SK-N-SH treated with all-trans-retinoic acid at 6 μM for 48 hours (cell line): ENCODE measurements around the gene PEDS1.

Experiments
- ATAC-seq: fragments of 200-7000 bp; cut with Tn5 transposase; 3 replicates; pipeline ENCODE4 v1.9.1; 2020; ENCODE audit warnings: mild to moderate bottlenecking, moderate library complexity
- ARNTL ChIP-seq: fragments of 450-650 bp; formaldehyde crosslinking; IDR thresholded peaks from 2 replicates; pipeline ENCODE4 v1.5.0; 2020; ENCODE audit warnings: low read depth, mild to moderate bottlenecking, moderate library complexity, borderline replicate concordance
- BACH2 ChIP-seq: fragments of 250-450 bp; sonication (Bioruptor Pico); IDR thresholded peaks from 2 replicates; pipeline ENCODE4 v1.9.0; 2021; ENCODE audit warnings: mild to moderate bottlenecking, borderline replicate concordance
- CSDC2 ChIP-seq: fragments of 250-450 bp; sonication (Bioruptor Pico); IDR thresholded peaks from 2 replicates; pipeline ENCODE4 v1.5.0; 2020; ENCODE audit warnings: mild to moderate bottlenecking, moderate library complexity
- ESRRG ChIP-seq: fragments of 250-450 bp; sonication (Bioruptor Pico); IDR thresholded peaks from 2 replicates; pipeline ENCODE4 v1.6.1; 2021; ENCODE audit warnings: mild to moderate bottlenecking
- GLIS3 ChIP-seq: fragments of 250-450 bp; sonication (Bioruptor Pico); IDR thresholded peaks from 2 replicates; pipeline ENCODE4 v1.5.0; 2020; ENCODE audit warnings: mild to moderate bottlenecking, moderate library complexity
- OSR1 ChIP-seq: fragments of 250-450 bp; sonication (Bioruptor Pico); IDR thresholded peaks from 2 replicates; pipeline ENCODE4 v1.8.0; 2022; ENCODE audit warnings: moderate library complexity, mild to moderate bottlenecking, inconsistent platforms
- PPARA ChIP-seq: fragments of 250-450 bp; sonication (Bioruptor Pico); IDR thresholded peaks from 2 replicates; pipeline ENCODE4 v1.5.0; 2020; ENCODE audit warnings: mild to moderate bottlenecking, borderline replicate concordance
- RARB ChIP-seq: fragments of 250-450 bp; sonication (Bioruptor Pico); IDR thresholded peaks from 2 replicates; pipeline ENCODE4 v1.8.0; 2021; ENCODE audit warnings: mild to moderate bottlenecking, moderate library complexity
- SNAI2 ChIP-seq: fragments of 250-450 bp; sonication (Bioruptor Pico); IDR thresholded peaks from 2 replicates; pipeline ENCODE4 v1.5.0; 2020; ENCODE audit warnings: mild to moderate bottlenecking, moderate library complexity
- TCF4 ChIP-seq: fragments of 250-450 bp; sonication (Bioruptor Pico); IDR thresholded peaks from 2 replicates; pipeline ENCODE4 v1.8.0; 2021; ENCODE audit warnings: mild to moderate bottlenecking, moderate library complexity, borderline replicate concordance
- TOX ChIP-seq: fragments of 250-450 bp; sonication (Bioruptor Pico); IDR thresholded peaks from 2 replicates; pipeline ENCODE4 v1.8.0; 2021; ENCODE audit warnings: mild to moderate bottlenecking, moderate library complexity, borderline replicate concordance
- ZC3H10 ChIP-seq: fragments of 250-450 bp; sonication (Bioruptor Pico); IDR thresholded peaks from 2 replicates; pipeline ENCODE4 v1.5.1; 2021; ENCODE audit warnings: mild to moderate bottlenecking, moderate library complexity
- ZFP3 ChIP-seq: fragments of 250-450 bp; sonication (Bioruptor Pico); IDR thresholded peaks from 2 replicates; pipeline ENCODE4 v1.5.0; 2020; ENCODE audit warnings: mild to moderate bottlenecking, moderate library complexity
- ZFP30 ChIP-seq: fragments of 450-650 bp; formaldehyde crosslinking; IDR thresholded peaks from 2 replicates; pipeline ENCODE4 v1.5.0; 2022; ENCODE audit warnings: mild to moderate bottlenecking, moderate library complexity
- ZNF565 ChIP-seq: fragments of 450-650 bp; formaldehyde crosslinking; conservative IDR thresholded peaks from 2 replicates; pipeline ENCODE4 v1.5.0; 2020; ENCODE audit warnings: low read depth, mild to moderate bottlenecking, moderate library complexity
- ZNF70 ChIP-seq: fragments of 450-650 bp; formaldehyde crosslinking; IDR thresholded peaks from 2 replicates; pipeline ENCODE4 v1.5.0; 2020; ENCODE audit warnings: mild to moderate bottlenecking, moderate library complexity
- ZNF8 ChIP-seq: fragments of 450-650 bp; formaldehyde crosslinking; IDR thresholded peaks from 2 replicates; pipeline ENCODE4 v1.5.0; 2020; ENCODE audit warnings: mild to moderate bottlenecking, moderate library complexity
- TF ChIP-seq, protein P1 (sequence below): fragments of 250-450 bp; sonication (Bioruptor Pico); IDR thresholded peaks from 2 replicates; pipeline ENCODE4 v1.5.0; 2020; ENCODE audit warnings: mild to moderate bottlenecking, moderate library complexity
- TF ChIP-seq, protein P2 (sequence below): fragments of 250-450 bp; sonication (Bioruptor Pico); IDR thresholded peaks from 2 replicates; pipeline ENCODE4 v1.8.0; 2020; ENCODE audit warnings: mild to moderate bottlenecking, moderate library complexity, borderline replicate concordance
- TF ChIP-seq, protein P3 (sequence below): fragments of 250-450 bp; sonication (Bioruptor Pico); IDR thresholded peaks from 2 replicates; pipeline ENCODE4 v1.5.1; 2021; ENCODE audit warnings: mild to moderate bottlenecking, moderate library complexity
- TF ChIP-seq, protein P4 (sequence below): fragments of 250-450 bp; sonication (Bioruptor Pico); IDR thresholded peaks from 2 replicates; pipeline ENCODE4 v1.5.1; 2020; ENCODE audit warnings: low read depth, mild to moderate bottlenecking, moderate library complexity

The PEDS1 gene

DNA sequence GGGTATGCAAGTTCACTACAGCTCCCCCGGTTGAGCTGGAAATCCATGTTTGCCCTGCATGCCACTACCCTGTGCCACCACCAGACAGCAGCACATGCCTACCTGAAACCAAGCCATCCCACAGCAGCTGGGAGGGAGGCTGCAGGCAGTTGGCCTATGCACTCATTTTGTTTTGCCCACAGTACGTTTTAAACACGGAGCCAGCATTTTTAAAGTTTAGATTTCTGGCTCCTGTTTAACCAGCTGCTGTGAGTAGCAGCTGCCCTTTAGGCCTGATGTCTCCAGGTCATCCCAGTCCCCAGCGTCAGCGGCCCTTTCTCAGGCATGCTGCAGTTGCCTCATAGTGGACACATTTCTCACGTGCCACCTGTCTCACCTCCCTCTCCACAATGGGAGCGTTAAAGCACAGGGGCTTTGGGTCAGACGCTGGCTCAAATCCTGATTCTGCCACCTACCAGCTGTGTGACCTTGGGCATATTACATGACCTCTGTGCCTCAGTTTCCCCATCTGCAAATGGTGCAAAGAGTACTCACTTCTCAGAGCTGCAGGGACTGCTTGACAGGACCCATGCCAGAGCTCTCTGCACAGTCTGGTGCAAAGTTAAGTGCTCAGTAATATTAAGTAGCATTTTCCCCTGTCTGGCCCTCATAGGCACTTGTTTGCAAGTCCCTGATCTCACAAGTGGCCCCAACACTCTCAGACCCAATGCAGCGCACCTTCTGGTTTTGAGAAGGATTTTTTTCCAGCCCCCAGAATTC lies 32.4 kb downstream of the PEDS1 start:
- ATAC-seq = peak; percentile 88
- no peak for TF ChIP-seq ESRRG (CRISPR knock-in tag)
- no peak for TF ChIP-seq PPARA (CRISPR knock-in tag)
- TF ChIP-seq, protein P1, sequence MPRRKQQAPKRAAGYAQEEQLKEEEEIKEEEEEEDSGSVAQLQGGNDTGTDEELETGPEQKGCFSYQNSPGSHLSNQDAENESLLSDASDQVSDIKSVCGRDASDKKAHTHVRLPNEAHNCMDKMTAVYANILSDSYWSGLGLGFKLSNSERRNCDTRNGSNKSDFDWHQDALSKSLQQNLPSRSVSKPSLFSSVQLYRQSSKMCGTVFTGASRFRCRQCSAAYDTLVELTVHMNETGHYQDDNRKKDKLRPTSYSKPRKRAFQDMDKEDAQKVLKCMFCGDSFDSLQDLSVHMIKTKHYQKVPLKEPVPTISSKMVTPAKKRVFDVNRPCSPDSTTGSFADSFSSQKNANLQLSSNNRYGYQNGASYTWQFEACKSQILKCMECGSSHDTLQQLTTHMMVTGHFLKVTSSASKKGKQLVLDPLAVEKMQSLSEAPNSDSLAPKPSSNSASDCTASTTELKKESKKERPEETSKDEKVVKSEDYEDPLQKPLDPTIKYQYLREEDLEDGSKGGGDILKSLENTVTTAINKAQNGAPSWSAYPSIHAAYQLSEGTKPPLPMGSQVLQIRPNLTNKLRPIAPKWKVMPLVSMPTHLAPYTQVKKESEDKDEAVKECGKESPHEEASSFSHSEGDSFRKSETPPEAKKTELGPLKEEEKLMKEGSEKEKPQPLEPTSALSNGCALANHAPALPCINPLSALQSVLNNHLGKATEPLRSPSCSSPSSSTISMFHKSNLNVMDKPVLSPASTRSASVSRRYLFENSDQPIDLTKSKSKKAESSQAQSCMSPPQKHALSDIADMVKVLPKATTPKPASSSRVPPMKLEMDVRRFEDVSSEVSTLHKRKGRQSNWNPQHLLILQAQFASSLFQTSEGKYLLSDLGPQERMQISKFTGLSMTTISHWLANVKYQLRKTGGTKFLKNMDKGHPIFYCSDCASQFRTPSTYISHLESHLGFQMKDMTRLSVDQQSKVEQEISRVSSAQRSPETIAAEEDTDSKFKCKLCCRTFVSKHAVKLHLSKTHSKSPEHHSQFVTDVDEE (CRISPR knock-in tag) = no peak

DNA sequence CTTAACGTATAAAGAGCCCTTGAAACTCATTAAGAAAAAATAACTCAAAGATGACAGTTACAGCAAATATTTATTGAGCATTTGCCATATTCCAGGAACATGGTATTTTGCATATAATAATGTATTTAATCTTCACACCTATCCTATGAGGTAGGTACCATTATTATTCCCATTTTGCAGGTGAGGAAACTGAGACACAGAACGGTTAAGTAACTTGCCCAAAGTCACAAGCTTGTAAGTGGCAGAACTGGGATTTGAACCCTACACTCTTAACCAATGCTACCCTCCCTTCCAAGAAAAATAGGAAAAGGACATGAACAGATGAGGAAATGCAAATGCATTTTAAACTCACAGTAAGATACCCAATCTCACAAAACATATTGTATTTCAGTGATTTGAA lies 35.3 kb downstream of the PEDS1 start:
- ATAC-seq = no peak
- TF ChIP-seq BACH2 (CRISPR knock-in tag) (no peak), ZC3H10 (CRISPR knock-in tag) (no peak), RARB (no peak), ZNF70 (no peak), ZFP30 (CRISPR knock-in tag) (no peak), SNAI2 (no peak), GLIS3 (CRISPR knock-in tag) (no peak)

DNA sequence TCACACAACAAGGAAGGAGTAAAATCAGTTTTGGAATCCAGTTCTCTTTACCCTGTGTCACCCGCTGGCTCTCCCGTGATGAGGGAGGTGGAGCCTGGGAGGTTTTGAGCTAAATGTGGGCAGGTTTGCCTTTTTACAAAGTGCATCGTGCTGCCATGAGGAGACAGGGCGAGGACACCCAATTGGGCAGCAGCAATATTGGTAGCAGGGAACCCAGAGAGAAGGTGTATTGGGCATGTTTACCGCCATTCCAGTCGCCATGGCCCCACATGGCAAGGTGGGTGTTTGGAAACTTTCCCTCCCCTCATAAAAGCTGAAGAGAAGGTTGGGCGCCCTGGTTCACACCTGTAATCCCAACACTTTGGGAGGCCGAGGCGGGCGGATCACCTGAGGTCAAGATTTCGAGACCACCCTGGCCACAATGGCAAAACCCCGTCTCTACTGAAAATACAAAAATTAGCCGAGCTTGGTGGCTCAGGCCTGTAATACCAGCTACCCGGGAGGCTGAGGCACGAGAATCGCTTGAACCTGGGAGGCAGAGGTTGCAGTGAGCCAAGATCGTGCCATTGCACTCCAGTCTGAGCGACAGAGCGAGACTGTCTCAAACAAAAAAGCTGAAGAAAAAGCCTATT lies 37.0 kb downstream of the PEDS1 start:
- no peak for TF ChIP-seq ZFP30 (CRISPR knock-in tag)
- no peak for TF ChIP-seq ZFP3 (CRISPR knock-in tag)
- TF ChIP-seq, protein P2, sequence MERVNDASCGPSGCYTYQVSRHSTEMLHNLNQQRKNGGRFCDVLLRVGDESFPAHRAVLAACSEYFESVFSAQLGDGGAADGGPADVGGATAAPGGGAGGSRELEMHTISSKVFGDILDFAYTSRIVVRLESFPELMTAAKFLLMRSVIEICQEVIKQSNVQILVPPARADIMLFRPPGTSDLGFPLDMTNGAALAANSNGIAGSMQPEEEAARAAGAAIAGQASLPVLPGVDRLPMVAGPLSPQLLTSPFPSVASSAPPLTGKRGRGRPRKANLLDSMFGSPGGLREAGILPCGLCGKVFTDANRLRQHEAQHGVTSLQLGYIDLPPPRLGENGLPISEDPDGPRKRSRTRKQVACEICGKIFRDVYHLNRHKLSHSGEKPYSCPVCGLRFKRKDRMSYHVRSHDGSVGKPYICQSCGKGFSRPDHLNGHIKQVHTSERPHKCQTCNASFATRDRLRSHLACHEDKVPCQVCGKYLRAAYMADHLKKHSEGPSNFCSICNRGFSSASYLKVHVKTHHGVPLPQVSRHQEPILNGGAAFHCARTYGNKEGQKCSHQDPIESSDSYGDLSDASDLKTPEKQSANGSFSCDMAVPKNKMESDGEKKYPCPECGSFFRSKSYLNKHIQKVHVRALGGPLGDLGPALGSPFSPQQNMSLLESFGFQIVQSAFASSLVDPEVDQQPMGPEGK (CRISPR knock-in tag) = no peak
- no peak for TF ChIP-seq ZNF70
- TF ChIP-seq ZNF565 (CRISPR knock-in tag) = no peak
- no peak for TF ChIP-seq SNAI2
- TF ChIP-seq PPARA (CRISPR knock-in tag) = no peak
- no peak for TF ChIP-seq ZNF8 (CRISPR knock-in tag)
- TF ChIP-seq BACH2 (CRISPR knock-in tag) = no peak
- no peak for TF ChIP-seq TOX (CRISPR knock-in tag)
- TF ChIP-seq, protein P3, sequence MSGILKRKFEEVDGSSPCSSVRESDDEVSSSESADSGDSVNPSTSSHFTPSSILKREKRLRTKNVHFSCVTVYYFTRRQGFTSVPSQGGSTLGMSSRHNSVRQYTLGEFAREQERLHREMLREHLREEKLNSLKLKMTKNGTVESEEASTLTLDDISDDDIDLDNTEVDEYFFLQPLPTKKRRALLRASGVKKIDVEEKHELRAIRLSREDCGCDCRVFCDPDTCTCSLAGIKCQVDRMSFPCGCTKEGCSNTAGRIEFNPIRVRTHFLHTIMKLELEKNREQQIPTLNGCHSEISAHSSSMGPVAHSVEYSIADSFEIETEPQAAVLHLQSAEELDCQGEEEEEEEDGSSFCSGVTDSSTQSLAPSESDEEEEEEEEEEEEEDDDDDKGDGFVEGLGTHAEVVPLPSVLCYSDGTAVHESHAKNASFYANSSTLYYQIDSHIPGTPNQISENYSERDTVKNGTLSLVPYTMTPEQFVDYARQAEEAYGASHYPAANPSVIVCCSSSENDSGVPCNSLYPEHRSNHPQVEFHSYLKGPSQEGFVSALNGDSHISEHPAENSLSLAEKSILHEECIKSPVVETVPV (CRISPR knock-in tag) = no peak
- TF ChIP-seq ARNTL = no peak
- TF ChIP-seq, protein P1 (CRISPR knock-in tag) = no peak
- no peak for TF ChIP-seq ESRRG (CRISPR knock-in tag)
- TF ChIP-seq, protein P4, sequence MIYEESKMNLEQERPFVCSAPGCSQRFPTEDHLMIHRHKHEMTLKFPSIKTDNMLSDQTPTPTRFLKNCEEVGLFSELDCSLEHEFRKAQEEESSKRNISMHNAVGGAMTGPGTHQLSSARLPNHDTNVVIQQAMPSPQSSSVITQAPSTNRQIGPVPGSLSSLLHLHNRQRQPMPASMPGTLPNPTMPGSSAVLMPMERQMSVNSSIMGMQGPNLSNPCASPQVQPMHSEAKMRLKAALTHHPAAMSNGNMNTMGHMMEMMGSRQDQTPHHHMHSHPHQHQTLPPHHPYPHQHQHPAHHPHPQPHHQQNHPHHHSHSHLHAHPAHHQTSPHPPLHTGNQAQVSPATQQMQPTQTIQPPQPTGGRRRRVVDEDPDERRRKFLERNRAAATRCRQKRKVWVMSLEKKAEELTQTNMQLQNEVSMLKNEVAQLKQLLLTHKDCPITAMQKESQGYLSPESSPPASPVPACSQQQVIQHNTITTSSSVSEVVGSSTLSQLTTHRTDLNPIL (CRISPR knock-in tag) = no peak
- no peak for TF ChIP-seq CSDC2 (CRISPR knock-in tag)
- TF ChIP-seq GLIS3 (CRISPR knock-in tag) = no peak
- no peak for TF ChIP-seq TCF4 (CRISPR knock-in tag)
- no peak for TF ChIP-seq OSR1 (CRISPR knock-in tag)
- ATAC-seq = no peak
